HG03575 (cell line): ENCODE data around the gene SFT2D3.
A peak's percentile ranks its signal among the peaks of the same experiment; 100 is the strongest.

ENCODE experiments used
- ATAC-seq: cut with Tn5 transposase; IDR thresholded peaks from one replicate; pipeline ENCODE4 v1.9.1; 2021; ENCODE audit not compliant: unreplicated experiment, insufficient number of reproducible peaks, low FRiP score; ENCODE audit errors: extremely low read depth

The SFT2D3 gene

DNA sequence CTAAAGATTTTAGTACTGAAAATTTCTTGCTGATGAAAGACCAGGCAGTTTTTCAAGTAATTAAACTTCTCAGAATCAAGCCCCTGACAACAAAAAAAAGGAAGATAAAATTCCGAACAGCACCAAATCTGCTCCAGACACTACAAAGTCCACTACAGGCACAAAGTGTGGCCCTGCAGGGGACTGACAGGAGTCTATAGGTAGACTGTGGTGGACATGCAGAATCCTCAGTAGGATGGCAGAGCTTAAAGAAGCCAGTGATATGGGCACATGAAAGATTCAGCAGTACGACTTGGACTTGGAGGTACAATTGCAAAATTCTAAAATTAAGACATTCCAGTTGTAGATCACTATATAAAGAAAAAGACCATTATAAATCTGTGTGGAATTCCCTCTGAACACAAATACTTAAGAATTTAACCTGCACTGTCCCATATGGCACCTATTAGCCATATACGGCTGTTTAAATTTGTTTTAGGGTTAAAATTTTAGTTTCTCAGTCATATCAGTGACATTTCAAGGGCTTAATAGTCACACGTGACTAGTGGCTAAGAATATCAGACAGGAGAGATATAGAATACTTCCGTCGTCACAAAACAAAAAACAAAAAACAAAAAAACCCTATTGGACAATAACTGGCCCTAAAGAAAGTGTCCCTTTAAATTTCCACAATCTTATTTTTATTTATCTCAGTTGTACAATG, 32.0 kb downstream of the SFT2D3 start:
- ATAC-seq = no peak

DNA sequence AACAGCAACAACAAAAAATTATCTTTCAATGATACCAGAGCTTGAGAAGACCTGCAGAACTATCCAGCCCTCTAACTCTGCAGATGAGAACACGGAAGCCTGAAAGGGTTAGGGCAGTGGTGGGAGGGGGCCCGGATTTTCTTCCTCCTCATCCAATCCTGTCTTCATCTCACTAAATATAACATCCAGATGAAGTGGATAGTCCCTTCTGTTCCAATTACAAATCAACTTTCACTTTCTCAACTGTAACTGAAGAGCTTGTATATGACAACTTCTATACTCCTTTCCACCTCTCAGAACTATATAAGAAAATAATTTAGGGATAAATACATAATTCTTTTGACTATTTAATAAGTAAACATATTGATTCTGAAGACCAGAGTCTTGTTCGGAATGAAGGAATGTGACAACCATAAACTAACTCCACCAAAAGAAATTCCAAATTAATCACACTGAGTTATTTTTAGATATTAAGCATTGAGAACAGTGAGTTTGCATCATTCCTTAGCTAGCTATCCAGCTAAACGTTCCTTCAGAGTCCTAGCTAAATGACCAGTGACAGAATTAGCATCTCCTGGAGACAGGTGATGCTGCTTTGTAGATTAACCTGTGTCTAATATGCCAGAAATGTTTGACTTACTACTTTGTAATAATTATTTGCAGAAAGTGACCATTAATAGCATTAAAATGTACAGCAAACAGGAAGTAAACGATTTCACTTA, 32.7 kb downstream of the SFT2D3 start:
- no peak for ATAC-seq

DNA sequence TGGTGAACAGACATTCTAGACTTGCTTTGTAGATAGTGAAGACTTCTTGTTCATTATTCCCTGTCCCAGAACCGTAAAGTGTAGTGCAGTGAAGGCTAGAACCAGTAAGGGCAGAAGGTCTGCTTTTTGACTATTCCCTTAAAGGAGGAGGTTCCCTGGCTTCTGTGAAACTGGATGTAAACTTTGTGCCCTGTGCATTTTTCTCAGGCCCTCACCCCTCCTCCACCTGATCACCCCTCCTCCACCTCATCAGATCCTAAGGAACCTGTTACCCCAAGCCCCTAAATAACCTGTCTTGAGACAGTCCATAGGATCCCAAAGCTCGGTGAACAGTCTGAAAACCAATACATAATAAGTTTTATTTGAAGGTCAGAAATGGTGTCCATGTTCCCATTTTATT, 33.7 kb downstream of the SFT2D3 start:
- ATAC-seq = no peak

DNA sequence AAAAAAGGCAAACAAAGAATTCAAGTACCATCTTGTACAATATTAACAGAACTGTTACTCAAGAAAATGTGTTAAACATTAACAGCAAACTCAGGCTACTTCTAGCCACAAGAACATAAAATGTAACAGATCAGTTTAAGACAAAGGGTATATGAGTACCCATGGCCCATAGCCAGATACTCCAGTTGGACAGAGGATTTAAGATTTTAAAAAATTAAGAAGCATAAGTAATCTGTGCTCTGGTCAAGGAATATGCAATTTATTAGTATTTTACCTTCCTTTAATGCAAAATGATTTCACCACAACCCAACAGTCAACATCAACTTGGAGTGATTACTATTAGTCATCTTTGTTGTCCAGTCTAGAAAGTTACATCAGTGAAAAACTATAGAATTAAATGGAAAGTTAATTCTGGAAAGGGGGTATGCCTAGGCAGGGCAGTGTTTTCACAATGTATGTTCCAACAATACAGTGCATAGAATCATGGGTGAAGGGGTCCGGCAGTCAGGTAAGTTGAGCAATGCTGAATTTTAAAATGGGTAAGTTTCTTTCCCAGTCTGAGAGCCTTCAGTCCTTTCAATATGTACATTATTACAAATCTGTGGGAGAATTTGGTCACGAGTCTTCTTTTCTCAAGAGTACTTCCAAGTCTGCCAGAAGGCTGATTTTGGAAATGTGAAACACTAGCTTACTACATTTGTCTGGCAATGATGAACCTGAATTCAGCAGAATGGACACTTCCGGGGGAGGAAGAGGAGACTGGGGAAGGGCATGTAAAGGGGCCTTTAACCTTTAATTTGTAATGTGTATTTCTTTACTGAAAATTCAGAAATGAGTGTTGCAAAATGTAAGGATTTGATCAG, 34.5 kb downstream of the SFT2D3 start:
- no peak for ATAC-seq

DNA sequence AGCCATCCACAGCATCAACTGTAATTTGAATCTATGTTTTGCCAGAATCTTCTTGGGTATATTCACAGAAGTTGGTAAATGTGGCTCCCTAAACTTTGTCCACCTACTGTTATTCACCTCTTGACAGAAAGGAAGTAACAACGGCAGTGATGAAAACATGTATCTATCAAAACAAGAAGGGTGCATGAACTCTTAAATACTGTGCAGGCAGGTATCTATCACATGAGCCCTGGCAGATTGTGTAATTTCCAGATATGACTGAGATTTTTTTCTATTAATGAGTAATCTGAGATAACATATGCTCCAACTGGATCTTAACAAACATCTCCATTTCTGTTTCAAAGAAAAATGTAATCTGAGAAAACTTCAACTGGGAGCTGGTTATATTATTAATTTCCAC, 36.6 kb downstream of the SFT2D3 start:
- ATAC-seq = no peak

- no peak for ATAC-seq
Measured at GRCh38 chr2:127739800-127740199, 38.5 kb downstream of the SFT2D3 start.

DNA sequence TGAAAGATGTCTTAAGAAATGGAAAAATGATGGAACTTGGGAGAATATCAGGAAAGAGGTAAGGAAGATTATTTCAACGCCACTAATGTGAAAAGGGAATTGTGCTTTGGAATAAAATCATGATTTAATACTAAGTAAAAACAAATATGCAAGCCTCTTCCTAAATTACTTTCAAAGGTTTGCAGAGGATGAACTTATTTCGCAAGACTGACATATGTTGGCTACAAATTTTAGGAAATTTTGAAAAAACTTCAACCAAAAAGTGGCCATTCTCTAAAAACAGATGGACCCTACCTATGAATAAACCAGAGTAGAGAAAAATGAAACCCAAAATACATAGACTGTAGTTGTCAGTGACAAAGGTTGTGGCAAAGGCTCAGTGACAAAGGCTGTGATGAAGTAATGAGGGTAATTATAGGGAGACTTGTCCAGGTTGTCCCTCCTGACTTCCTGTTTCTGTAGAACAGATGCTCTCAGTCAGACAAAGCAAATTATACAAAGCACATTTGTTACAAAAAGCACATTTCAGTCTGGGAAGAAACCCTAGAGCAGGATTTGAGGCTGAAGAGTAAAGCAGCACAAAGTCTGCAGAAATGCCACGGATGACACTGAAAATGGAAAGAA, 39.5 kb downstream of the SFT2D3 start:
- ATAC-seq = no peak

DNA sequence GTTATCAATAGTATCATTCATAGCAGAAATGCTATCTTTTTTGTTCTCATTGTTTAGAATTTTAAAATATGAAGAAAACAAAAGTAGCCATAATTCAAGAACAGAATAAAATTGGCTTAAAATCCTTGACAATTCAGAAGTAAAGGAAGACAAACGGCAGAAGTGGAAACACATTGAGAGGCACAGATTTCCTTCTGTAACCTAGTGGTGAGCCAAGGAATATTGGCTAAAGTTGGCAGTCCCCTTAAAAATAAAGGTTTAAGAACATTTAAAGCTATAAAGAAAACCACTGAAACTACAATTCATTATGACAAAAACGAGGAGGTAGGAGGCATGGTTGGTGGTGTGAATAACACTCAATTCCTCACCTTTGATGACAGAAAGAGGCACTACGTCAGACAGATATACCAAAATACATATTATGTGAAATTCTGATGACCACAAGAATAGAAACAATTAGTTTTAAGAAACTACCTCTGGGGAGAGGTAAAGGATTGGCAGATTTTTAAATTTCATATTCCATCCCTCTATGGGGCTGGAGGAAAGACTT, 42.3 kb downstream of the SFT2D3 start:
- no peak for ATAC-seq

GRCh38 chr2:127747621-127748020, 46.3 kb downstream of the SFT2D3 start:
- no peak for ATAC-seq

DNA sequence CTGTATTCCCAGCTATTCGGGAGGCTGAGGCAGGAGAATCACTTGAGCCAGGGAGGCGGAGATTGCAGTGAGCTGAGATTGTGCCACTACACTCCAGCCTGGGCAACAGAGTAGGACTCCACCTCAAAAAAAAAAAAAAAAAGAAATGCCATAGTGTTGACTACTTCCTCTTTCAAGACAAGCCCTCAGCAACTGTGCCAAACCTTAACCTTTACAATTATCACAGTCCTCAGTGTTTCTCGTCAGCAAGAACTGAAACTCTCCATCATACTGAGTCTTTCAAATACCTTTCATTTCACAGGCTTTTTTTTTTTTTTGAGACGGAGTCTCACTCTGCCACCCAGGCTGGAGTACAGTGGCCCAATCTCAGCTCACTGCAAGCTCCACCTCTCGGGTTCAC, 48.2 kb downstream of the SFT2D3 start:
- peak; percentile 94 for ATAC-seq

DNA sequence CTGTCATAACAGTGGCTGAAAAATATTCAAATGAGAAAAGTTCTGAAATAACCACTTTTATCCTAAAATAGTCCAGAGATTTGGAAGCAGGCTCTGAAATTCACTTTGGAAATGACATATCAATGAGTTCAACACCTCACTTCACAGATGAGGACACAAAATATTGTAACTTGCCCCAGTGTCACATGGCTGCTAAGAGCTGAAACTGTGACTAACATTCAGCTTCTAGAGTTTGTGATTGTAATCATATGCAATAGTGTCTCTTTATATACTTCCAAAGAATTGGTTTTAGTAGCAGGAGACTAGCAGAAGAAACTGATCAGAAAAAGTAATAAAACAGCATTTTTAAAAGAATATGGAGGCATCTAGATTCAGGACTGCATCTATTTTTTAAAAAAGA, 52.1 kb downstream of the SFT2D3 start:
- no peak for ATAC-seq

DNA sequence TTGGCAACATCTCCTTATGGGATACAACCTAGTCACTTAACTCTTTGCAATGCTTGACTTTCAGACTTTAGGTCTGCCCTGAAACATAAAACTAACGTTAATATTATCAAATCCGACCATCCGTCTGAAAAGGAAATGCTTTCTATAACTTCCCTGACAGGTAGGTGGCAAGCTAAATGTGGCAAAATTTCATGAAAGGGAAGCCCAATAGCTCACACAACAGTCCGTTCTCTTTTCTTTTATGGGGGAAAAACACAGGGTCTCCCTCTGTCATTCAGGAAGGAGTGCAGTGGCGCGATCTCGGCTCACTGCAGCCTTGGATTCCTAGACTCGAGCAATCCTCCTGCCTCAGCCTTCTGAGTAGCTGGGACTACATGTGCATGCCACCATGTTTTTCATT, 52.9 kb downstream of the SFT2D3 start:
- no peak for ATAC-seq
